Epidermal melanocyte (primary cell): Measurements from ENCODE around the gene SH3RF1.
"Not testable (repeated sequence)": the region's sequence is repeated elsewhere in the genome, so short reads cannot be mapped to it uniquely, and the experiment has no call there.

Experiments
- DNase-seq: peaks from one replicate; pipeline ENCODE4 v3.0.0; 2011; ENCODE audit warnings: low spot score; ENCODE audit not compliant: insufficient read length

The SH3RF1 gene

GRCh38 chr4:169277838-169278237, 7.1 kb upstream of the SH3RF1 start:
- DNase-seq: not testable (repeated sequence)

DNA sequence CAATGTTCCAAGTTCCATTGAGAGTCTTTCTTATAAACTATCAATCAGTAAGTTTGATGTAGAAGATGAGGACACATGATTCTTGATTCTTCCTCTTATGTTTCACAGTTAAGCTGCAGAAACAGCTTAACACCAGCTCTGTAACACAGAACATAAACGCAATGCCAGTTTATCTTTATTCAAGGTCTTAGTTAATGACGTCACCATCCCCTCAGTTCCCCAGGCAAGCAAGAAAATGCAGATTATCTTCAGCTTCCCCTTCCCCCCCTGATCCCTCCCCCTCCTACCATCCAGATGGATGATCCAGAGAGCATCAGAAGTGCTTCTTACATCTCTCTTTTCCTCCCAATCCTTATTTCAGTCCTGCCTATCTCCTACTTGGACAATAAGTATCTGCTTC, 4.4 kb upstream of the SH3RF1 start:
- DNase-seq: no peak

GRCh38 chr4:169274033-169274432, 3.3 kb upstream of the SH3RF1 start:
- DNase-seq: no peak

DNA sequence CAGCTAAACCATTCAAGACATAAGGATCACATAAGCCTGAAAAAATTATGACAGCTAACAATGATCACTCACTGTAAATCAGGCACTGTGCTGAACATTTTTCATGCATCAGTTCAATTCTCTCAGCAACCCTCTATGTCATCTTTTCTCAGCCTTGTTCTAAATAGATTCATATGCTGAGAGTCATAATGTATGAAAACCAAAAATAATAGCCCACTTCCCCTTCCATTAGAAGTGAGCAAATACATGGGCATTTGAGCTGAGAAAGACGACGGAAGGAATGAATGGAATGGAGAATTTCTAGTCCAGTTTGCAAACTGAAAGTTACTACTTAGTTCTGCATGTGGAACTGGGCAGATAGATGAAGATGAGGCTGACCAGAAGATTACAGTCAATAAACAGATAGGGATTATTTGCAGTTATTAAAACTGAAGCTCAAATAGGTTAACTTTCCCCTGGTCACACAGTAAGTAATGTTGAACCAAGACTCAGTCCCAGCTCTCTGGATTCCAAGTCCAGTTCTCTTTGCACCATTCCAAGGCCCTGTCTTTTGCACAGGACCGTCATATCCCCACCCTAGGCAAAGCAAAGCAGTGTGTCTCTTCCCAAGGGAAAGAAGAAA, 1.6 kb upstream of the SH3RF1 start:
- DNase-seq: no peak

GRCh38 chr4:169271692-169272007, 894 bp upstream of the SH3RF1 start:
- DNase-seq: no peak

- no peak for DNase-seq
Measured at GRCh38 chr4:169269916-169270809, 593 bp downstream of the SH3RF1 start.

DNA sequence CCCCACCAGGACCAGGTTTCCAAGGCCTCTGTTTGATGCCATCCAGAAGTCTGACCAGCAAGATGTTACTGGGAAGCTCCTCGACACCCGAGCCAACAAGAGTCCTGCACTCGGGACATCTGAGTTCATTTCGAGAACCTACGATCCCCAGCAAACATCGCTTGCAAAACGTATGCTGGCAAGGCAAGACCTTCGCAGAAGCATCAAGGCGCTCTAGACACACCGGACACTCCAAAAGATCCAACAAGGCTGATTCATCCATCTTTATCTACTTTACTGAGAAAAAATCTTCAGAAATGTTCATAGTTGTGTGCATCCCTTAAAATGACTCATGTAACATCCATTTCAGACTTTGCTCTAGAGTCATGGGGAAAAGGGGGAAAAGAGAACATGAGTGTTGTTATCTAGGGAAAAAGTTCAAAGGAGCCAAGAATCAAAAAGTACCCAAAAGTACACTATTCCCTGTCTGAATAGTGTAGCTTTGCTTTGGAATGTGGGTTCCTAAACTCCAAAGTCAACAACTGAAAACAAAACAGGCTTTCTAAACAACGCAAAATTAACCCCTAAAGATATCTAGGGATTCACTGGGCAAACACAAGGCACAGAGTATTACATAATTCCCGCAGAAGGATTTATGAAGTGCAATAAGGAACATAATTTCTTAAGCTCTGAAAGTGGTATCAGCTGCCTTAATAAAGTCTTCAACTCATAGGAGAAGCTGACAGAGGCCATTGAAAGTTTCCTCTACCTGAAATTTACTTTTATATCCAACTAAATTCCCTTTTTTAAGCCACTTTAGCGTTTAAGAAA, 1.6 kb downstream of the SH3RF1 start:
- no peak for DNase-seq

- DNase-seq: no peak
Measured at GRCh38 chr4:169267070-169267469, 3.7 kb downstream of the SH3RF1 start.

GRCh38 chr4:169266661-169267060, 4.1 kb downstream of the SH3RF1 start:
- no peak for DNase-seq

GRCh38 chr4:169266081-169266480, 4.7 kb downstream of the SH3RF1 start:
- no peak for DNase-seq

GRCh38 chr4:169263791-169264392, 6.9 kb downstream of the SH3RF1 start:
- DNase-seq: no peak

DNA sequence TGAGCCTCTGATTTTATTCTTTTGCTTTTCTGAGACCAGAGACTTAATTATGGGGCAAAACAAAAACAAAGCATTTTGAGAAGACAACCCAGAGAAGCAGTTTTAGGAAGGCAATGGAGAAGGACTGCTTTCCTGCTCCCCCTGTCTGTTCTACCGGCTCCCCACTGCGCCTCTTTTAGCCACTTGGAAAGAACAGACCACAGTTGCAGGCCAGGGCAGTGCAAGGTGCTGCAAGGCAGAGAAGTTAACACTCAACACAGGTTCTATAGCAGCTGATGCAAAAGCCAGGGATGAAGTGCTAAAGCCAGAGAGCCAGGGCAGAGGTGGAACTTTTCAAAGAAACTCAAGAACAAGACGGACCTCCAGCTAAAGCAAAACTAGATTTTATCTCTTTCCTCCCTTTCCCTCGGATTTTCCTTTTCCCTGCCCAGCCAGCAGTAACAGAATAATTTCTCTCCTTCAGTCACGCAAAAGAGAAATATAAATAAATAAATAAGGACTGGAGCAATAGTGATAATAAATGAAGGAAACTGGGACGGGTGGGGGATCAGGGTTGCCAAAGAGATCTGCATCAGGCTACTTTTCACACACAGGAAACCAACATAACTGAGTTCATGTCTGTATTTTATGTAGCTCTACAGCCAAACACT, 10.4 kb downstream of the SH3RF1 start:
- DNase-seq: no peak

GRCh38 chr4:169259271-169259670, 11.5 kb downstream of the SH3RF1 start:
- no peak for DNase-seq

DNA sequence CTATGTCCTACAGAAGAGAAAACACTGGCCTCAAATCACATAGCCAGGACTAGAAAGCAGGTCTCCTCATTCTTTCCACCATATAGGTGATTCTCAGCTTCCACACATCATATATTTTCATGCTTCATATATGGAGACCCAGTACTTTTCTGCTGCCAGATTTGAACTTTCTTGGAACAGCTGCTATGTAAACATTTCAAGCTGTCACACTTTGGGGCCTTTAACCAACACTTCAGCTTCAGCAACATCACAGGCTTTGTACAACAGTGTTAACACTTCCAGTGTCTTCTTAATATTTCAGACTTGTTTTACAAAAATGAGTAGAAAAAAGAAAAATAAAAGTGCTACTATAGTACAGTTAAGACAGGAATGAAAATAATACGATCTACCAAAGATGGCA, 12.6 kb downstream of the SH3RF1 start:
- no peak for DNase-seq

- DNase-seq: no peak
Measured at GRCh38 chr4:169256856-169257761, 13.6 kb downstream of the SH3RF1 start.

DNA sequence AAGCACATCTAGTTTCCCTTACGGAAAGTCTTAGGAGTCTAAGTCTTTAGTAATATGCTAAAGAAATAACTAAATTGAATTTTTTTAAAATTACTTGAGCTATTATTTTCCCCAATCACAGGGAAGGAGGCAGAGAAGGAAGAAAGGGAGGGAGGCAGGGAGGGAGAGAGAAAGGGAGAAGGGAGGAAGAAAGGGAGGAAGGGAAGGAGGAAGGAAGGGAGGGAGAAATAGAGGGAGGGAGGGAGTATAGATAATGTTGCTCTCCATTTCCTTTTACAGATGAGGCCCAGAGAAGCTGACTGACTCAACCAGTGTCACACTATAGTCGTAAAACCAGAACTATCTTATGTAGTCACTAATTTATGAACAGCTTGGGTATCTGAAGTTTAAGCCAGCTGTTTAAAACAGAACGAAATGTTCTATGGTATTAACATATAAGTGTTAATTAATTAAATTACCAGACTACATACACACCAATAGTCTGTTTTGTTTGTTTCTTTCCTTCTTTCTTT, 14.6 kb downstream of the SH3RF1 start:
- no peak for DNase-seq

DNA sequence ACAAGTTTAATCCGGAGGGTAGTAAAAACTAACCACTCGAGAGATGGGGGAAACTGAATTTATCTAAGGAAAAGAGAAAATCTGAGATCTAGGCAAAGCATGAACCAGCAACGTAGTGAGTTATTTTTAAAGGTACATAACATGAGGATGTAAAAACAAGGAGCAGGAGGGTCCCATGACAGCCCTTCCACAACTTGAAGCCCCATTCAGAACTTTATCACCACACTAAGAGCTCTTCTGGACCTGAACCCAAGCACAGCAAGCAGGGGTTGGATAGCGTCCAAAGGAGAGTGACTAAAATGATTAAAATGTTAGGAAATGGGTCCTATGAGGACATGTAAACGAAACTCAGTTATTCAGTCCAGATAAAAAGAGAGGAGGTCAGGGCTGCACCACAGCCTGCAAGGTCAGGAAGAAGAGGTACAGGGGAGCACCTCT, 16.2 kb downstream of the SH3RF1 start:
- no peak for DNase-seq

- no peak for DNase-seq
Measured at GRCh38 chr4:169253904-169254303, 16.9 kb downstream of the SH3RF1 start.

- DNase-seq: no peak
Measured at GRCh38 chr4:169253113-169253671, 17.6 kb downstream of the SH3RF1 start.
